NCI-H774 (cell line): ENCODE results near the gene SERPINA5.
"Not testable (repeated sequence)": the region's sequence is repeated elsewhere in the genome, so short reads cannot be mapped to it uniquely, and the experiment has no call there.

Source experiments
- DNase-seq: peaks from one replicate; lab custom pipeline; 2025; lab: John Stamatoyannopoulos, UW

The SERPINA5 gene

DNA sequence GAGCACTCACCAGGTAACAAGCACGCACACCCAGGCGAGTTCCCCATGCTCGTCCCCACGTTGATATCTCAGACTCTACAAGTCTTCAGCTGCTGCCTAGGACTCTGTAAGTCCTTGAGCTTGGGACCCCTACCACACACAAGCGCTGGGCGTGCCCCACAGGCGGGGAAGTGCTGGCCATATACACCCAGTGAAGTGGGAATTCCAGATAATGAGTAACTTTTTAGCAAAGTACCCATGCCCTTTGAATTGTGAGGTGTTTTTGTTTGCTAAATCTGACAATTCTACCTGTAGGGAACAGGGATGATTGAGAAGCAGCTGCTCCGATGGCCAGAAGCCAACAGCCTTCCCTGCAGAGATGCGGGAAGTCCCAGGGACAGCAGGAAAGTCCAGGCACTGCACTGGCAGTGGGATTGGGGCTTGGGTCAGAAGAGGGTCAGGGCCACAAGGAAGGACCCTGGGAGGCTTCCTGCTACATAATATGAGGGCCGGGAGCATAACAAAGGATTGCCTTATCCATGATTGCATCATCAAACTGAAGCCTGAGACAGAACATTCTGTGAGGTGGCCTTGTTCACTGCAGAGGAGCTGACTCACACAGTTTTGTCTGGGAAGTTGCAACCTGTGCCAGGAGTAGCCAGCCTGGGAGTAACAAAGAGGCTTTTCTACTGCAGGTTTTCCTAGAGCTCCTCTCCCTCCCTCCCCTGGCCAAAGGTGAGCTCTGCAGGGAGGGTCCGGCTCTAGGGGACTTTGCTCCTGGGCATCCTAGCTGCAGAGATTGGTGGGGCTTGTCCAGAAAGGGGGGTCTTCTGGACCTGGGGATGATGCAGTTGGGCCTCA, 17.8 kb downstream of the SERPINA5 start:
- DNase-seq, result no peak

DNA sequence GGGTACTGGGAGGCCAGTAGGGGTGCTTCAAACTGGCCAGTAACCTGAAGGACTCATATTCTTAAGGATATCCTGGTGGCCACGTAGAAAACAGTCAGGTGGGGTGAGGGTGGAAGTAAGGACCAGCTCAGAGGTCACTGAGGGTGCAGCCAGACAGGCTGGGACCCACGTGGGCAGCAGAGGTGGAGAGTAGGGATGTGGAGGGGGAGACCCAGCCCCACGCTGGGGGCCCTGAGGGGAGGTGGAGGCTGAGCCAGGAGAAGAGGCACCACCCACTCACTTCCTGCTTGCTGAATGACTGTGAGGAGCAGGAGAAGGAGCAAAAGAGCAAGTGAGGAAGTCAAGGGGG, 18.4 kb downstream of the SERPINA5 start:
- no peak for DNase-seq

DNA sequence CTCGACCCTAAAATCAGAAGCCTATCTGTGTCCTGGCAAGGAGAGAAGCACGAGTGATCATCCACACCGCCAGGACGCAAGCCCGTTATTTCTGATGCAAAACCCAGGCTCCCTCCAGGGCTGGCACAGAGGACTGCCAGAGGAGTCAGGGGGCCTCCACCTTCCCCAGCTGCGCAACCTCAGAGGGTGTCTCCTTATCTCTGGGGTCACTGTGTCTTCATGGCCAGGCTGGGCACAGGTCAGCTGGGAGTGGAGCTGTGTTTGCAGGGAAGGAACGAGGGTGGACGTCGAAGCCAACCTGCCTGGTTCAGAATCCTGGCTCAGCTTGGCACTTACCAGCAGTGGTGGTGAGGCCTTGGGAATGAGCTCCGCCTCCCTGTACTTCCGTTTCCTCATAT, 18.9 kb downstream of the SERPINA5 start:
- no peak for DNase-seq

DNA sequence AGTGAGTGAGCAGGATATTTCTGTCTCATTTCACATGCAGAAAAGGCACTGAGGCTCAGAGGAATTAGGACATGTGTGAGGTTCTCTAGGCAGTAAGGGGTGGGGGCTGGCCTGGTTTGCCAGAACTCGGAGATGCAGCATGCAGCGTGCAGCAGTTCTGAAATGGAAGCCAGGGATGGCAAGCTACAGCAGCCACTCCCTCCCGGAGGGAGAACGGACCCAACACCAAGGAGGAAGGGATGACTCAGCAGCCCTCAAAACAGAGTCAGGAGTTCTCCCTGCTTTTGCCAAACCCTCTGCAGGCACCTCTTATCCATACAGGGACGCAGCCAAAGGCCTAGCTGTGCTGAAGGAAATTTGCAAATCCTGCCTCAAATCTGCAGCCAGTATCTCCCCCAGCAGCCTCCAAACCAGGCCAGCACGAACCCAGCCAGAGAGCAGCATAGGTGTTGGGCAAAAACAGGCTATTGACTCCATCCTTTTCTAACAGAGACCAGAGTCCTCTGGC, 20.7 kb downstream of the SERPINA5 start:
- no peak for DNase-seq

DNA sequence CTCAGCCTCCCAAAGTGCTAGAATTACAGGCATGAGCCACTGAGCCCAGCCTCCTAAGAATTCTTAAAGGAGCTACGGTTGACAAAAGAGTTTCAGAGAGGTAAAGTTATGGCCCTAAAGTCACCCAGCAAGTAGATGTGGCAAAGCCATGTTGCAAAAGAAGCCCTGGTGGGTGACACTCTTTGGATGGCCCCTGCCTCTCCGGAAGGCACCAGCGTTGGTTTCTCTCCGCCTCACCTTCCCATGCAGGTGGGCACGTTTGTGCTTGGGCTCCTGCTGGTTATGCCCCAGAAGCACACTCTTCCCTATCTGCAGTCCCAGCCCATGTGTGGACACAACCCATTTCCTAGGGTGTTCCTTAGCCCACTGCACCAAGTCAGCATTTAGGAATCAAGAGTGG, 21.5 kb downstream of the SERPINA5 start:
- no peak for DNase-seq

DNA sequence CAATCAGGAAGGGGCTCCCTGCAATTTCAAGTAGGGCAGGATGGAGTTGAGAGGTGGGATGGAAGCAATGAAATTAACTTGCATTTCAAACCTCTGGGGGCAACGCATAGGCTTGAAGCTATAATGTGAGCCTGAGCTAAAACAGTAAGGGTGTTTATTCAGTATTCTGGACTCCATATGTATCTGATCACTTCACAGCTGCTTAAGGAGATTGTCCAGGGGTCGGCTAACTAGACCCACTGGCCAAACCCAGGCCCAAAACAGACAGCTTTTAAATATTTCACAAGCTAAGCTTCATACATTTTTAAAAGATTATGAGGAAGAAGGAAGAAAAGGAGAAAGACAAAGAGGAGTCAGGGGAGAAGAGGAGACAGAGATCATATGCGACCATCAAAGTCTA, 24.1 kb downstream of the SERPINA5 start:
- DNase-seq, result no peak

DNA sequence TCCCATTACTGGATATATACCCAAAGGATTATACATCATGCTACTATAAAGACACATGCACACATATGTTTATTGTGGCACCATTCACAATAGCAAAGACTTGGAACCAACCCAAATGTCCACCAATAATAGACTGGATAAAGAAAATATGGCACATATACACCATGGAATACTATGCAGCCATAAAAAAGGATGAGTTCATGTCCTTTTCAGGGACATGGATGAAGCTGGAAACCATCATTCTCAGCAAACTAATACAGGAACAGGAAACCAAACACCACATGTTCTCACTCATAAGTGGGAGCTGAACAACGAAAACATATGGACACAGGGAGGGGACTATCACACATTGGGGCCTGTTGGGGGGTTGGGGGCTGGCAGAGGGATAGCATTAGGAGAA, 27.7 kb downstream of the SERPINA5 start:
- DNase-seq, result not testable (repeated sequence)

DNA sequence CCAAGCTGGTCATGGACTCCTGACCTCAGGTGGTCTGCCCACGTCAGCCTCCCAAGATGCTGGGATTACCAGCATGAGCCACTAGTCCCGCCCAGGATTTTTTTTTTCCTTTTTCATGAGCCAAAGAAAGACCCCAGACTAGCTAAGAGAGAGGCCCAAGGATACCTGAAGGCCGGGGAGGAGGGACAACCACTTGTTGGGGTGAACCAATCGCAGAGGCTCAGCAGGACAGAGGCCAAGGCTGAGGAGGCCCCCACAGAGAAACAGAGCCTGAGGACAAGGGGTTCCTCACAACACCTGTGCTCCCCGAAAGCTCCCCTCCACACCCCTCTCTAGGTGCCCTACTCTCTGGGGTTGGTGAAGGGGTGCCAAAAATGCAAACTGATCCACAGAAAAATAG, 30.0 kb downstream of the SERPINA5 start:
- DNase-seq, result no peak

DNA sequence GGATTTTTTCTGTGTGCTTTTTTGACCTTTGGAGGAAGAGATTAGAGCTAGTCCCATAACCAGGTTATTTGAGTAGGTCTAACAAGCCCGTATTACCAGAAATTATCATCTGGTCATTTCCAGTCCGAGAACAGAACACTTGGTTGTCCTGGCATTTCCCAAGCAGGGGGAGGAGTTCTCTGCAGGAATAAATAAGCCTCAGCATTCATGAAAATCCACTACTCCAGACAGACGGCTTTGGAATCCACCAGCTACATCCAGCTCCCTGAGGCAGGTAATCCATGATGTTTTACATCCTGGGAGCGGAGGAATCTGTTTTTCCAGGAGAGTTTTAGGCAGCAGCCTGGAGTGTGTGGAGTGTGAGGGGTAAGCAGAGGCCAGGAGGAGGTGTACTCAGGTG, 30.9 kb downstream of the SERPINA5 start, which contains the start of gene SERPINA3:
Gene SERPINA3 (plus strand): TSS at position 218 of the 400 bp plus-strand sequence. CDS start 2,051 bp downstream, outside the sequence.
- DNase-seq, result no peak

DNA sequence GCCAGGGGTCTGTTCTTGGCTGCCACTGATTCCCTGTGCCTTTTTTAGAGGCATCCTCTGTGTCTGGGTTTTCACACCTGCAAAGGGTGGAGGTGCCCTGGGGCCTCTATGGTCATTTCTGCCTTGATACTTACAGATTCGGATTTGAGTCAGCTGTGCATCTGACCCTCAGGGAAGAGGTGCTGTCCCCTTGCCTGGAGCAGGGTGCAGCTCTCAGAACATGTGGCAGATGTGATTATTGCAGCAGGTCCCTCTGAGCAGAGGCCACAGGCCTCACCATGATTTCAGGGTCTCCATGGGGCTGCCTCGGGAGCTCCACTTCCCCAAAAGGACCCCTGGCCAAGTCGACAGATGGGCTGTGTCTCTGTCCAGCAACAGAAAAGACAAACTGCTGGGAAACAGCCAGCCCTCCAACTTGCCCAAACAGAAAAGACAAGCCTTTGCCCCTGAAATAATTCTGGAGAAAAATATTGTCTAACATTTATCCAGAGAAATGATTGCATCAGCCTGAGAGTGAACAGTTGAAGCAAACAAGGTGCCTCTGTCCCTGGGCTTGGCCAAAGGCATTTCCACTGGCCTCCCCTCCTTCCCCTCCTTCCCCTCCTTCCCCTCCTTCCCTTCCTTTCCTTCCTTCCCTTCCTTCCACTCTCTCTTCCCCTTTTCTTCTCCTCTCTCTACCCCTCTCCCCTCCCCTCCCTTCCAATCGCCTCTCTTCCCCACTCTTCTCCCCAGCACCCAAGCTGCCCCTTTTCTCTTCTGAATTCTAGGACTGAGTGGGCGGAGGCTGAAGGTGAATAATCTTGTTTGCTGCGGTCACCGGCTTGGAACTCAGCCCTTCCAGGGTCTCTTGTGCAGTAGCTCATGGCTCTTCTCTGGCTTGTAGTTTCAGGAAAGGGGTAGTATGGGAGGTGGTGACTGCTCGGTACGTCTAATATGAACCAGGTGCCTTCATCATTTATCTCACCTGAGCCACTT, 31.6 kb downstream of the SERPINA5 start:
- DNase-seq, result no peak

DNA sequence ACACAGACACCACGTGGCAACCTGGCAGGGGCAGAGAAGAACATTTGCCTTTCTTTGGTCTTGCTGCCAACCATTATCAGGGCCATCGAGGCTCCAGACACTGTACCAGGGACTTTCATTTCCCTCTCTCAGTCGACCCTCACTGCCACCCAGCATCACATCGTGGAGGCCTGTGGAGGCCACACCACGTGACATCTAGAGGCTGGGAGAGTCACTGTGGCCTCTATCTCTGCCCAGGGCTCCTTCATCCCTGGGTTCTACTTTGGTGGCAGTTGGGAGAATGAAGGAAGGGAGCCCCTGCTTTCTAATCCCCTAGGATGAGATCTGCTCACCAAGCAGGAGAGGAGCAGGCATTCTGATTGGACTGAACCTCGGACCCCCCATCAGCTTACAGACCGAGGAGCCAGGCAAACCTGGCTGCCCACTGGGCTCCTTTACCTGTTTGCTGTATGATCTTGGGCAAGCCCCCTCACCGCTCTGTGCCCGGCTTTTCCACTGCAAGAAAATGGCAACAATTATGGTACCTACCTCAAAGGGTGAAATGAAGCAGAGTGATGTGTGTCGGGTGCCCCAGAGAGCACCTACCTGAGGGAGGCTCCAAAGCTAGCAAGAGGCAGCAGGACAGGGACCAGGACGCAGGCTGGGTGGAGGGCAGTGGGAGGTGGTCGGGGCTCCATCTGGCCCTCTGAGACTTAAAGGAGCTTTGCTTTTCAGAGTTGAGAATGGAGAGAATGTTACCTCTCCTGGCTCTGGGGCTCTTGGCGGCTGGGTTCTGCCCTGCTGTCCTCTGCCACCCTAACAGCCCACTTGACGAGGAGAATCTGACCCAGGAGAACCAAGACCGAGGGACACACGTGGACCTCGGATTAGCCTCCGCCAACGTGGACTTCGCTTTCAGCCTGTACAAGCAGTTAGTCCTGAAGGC, 32.8 kb downstream of the SERPINA5 start:
- DNase-seq, result no peak

DNA sequence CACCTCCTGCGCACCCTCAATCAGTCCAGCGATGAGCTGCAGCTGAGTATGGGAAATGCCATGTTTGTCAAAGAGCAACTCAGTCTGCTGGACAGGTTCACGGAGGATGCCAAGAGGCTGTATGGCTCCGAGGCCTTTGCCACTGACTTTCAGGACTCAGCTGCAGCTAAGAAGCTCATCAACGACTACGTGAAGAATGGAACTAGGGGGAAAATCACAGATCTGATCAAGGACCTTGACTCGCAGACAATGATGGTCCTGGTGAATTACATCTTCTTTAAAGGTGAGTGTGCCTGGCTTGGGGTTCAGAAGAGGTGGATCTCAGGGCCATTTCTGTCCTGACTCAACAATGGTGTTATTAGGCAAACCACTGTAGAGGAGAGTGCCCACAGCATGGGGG, 33.6 kb downstream of the SERPINA5 start:
- DNase-seq, result no peak

DNA sequence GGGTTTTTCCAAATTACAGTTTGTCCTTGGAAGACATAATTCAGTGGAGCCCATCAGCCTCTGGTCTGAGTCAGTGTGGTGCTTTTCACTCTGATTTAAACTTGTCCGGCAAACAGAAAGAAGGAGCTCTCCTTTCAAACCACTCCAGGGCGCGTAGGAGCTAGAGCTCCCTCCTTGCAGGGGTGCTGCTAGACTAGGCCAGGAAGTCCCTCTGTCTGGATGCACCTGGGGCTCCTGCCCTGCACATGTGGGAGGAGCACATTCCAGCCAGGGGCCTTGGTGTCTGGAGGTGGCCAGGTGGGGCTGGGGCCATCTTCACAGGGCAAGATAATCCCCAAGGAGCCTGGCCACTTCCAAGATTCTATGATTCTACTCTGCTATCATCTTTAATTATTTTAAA, 34.0 kb downstream of the SERPINA5 start:
- no peak for DNase-seq

DNA sequence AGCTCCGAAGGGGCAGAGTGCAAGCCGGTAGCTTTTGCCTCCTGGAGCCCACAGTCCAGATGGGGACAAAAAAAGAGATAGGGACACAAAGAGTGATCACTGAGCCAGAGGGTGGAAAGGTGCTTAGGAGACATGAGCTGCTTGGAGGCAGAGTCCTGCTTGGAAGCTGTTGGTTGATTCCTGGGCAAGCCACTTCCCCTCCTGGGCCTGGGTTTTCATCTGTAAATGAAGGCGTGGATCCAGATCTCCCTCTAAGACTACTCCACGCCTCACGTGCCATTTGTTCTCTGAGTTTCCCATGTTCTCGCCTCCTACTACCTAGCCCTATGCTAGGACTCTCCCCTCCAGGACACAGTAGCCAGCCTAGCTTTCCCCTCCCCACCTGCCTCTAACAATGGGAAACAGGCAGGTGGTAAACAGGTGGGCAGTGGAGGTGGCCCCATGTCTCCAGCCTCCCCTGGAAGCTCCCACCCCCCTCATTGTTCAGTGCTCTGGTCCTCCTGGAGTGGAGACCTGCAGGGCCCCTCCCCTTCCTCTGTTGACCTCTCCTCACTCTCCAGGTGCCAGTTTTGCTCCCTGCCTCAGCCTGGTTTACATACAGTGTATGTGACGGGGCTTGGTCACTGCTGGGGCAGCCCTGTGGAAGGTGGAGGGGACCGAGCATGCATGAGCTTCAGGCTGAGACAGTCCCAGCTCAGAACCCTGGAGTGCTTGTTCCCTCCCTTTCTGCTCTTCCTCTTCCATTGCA, 34.8 kb downstream of the SERPINA5 start:
- no peak for DNase-seq

DNA sequence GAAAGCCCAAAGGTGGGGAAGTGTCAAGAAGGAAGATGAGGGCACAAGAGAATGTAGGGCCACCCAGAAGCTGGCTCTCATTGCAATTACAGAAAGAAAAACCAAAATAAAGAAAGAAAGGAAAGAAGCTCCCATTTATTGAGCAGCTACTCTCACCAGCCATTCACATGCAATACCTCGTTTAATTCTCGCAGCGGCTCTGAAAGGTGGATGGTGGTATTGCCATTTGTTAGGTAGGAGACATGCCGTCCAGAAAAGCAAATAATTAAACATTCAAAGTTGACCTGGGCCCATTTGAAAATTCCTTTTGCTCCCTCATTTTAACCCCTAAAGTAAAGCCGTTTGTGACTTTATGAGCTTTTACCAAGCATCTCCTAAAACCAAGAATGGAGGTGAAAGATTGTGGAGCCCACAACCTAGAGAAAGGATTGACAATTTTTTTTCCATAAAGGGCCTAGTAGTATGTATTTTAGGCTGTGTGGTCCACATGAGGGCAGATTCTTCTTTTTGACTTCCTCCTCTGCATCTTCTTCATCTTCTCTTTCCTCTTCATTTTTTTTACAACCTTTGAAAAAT, 36.2 kb downstream of the SERPINA5 start:
- DNase-seq, result no peak

DNA sequence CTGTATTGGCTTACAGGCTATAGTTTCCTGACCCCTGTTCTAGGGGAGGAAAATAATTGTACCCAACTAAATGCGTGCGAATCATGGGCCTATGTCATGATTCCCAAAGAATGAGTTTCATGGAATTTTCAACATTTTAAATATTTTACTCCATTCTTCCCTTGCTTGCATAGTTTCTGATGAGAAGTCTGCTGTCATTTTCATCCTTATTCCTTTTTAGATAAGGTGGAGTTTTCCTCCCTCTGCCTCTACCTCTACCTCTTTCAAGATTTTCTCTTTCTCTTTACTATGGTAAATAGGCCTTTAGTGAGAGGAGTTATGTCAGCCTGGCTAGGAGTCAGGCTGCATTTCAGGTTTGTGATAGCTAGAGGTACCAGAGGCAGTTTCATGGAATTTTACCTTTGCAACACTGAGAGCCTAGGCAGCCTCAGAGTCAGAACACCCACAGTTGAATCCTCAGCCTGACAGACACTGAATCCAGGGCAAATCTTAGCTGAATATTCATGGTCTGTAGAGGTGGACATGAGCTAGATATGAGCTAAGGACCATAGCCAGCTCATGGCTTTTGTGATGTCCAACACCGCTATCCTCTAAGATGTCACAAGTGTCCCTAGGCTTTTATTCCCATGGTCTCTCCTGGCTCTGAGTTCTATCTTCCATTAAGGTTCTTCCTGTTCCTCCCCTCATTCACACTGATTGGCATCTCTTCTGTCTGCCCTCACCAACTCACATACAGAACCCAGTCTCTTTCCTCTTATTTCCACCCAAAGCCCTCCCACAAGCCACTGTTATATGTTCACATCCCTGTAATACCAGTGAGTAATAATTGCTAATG, 37.0 kb downstream of the SERPINA5 start:
- no peak for DNase-seq

DNA sequence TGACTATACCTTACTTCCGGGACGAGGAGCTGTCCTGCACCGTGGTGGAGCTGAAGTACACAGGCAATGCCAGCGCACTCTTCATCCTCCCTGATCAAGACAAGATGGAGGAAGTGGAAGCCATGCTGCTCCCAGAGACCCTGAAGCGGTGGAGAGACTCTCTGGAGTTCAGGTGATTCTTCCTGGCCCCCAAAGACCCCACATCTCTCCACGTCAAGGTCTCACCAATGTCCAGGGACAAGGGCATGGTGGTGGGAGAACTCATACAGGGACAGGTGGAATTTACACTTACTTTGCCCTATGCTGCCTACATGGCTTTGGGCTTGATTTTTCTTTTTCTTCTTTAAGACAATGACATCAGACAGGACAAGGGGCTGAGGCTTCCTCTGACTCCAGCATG, 38.1 kb downstream of the SERPINA5 start:
- DNase-seq, result no peak

DNA sequence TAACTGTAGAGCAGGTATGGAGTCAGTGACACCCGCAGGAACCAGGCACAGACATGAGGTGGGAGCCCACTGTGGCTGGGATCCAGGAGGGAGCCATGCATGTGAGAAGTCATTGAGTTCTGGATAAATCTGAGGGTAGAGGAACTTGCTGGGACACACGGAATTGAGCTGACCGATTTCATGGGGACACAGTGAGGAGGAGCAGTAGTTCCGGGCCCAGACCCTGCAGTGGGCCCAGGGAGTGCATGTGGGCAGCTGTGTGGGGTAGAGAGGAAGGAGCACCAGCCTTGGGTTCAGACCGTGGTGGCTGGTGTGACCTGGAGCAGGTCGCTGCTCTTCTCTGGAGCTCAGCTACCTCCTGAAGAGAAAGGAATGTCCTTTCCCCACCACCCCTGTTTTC, 39.4 kb downstream of the SERPINA5 start:
- DNase-seq, result no peak

DNA sequence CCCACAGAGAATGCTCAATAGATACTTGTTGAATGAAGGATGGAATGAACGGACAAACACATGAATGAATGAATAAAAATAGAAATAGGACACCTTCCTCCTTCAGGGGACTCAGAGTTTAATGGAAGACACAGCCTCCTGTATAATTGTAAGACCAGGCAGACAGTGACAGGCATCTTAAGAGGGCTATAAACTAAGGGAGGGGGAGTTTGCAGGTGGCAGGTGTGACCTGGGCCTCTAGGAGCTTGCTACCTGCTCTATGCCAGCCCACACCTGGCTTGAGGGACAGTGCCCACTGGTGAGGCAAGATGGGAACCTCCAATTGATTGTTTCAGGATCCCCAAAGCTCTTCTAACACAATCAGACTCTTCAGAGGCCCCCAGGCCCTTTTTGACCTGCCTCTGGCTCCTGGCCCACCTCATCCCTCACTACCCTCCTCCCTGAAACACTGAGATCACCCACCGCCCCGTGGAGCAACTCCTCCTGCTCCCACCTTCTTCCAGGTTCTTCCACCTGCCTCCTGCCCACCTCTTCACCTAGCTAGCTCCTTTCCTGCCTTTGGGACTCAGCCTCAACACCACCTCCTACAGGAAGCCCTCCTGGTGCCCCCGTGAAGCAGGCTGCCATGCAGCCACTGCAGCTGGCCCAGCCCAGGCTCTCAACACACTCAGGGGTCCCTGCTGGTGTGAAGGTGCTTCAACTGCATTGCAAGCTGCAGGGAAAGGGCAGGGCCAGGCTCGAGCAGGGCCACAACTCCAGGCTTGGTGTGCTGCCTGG, 40.3 kb downstream of the SERPINA5 start:
- DNase-seq, result no peak
